Thyroid gland (tissue), 4 donors: Measurements from ENCODE around the gene HEPACAM. TPM values are rescaled to one million over a fixed set of nuclear protein-coding genes. Genes with fewer than 3 reads are reported as not detected.

Experiments
- DNase-seq, 2 donors: peaks; one replicate each; pipeline ENCODE4 v3.0.0-alpha.2; 2019
- H3K27ac ChIP-seq, 3 donors: fragments of 200-600 bp; sonication (generic); 1 replicate in 2 of 3; 2 replicates in 1 of 3; pipeline ENCODE4 v1.5.1; 2016 to 2019; ENCODE audit warnings: mild to moderate bottlenecking in 1 of 3, moderate library complexity in 1 of 3
- H3K27me3 ChIP-seq: fragments of 200-600 bp; sonication (generic); one replicate; pipeline ENCODE4 v1.5.1; 2019
- H3K36me3 ChIP-seq, 2 donors: fragments of 200-600 bp; sonication (generic); one replicate each; pipeline ENCODE4 v1.5.1; 2016 to 2019
- H3K4me1 ChIP-seq, 2 donors: fragments of 200-600 bp; sonication (generic); one replicate each; pipeline ENCODE4 v1.5.1; 2017 to 2019
- H3K4me3 ChIP-seq, 3 donors: fragments of 200-600 bp; sonication (generic); replicated peaks in 1 of 3; 1 replicate in 2 of 3; 2 replicates in 1 of 3; pipeline ENCODE4 v1.5.1; 2016; ENCODE audit warnings: mild to moderate bottlenecking in 1 of 3
- H3K9me3 ChIP-seq: fragments of 200-600 bp; sonication (generic); one replicate; pipeline ENCODE4 v1.5.1; 2017
- CTCF ChIP-seq, 6 experiments: fragments of 200-600 bp in 3 of 6; fragments of 450-650 bp in 3 of 6; sonication (generic) in 3 of 6; IDR thresholded peaks; one replicate each; pipeline ENCODE4 v1.5.1; 2016 to 2019; ENCODE audit warnings: antibody characterized with exemption in 6 of 6, mild to moderate bottlenecking in 2 of 6, inconsistent platforms in 1 of 6, moderate library complexity in 1 of 6
- POLR2A ChIP-seq, 2 donors: fragments of 450-650 bp; IDR thresholded peaks; one replicate each; pipeline ENCODE4 v1.6.1; 2017; ENCODE audit warnings: antibody characterized with exemption in 2 of 2, mild to moderate bottlenecking in 2 of 2, moderate library complexity in 1 of 2
- WGBS, 2 donors: methylation state at CpG; one replicate each; pipeline ENCODE4 v1.1.5; 2017; 5-methylcytosine and 5-hydroxymethylcytosine counted together
- intact Hi-C: fragments of 100-400 bp; cut with DNase I; formaldehyde crosslinking; loops from one replicate; pipeline ENCODE4 v1.15.1; 2023
- total RNA-seq, 4 donors: library from RNA; depleted of rRNA; stranded (reverse); fragments of >200 nt; gene quantifications; one replicate each; pipeline ENCODE4 v1.2.3, GENCODE V29; 2016

The HEPACAM gene
- total RNA-seq, 4 donors from 2014 or later: 0.27 to 1.1 (median 0.45) TPM; not detected in 1

GRCh38 chr11:124896071-124896750, 39.6 kb downstream of the HEPACAM start:
- TF ChIP-seq POLR2A (IDR thresholded peaks at IDR 0.05) (no peak), CTCF (IDR thresholded peaks at IDR 0.05) (no peak)
- DNase-seq: no peak
- peaks cover 0 to 22% of the 10 kb centered on the region in 2 donors for H3K4me1 ChIP-seq
- H3K9me3 ChIP-seq: no peaks in the 10 kb centered on the region
- peak overlapping the region in 1 of 3 donors; percentile 19 for H3K4me3 ChIP-seq
- no peaks in the 10 kb centered on the region for H3K36me3 ChIP-seq
- WGBS, 2 donors: 78 to 81% methylated on average over 16 of the region's 16 CpGs
- intact Hi-C loops: no loop called here
- H3K27ac ChIP-seq: peak overlapping the region; percentile 63 to 80 (median 67)
- H3K27me3 ChIP-seq: no peaks in the 10 kb centered on the region

- Histone ChIP-seq H3K4me1 (peaks cover 0 to 27% of the 10 kb centered on the region in 2 donors), H3K9me3 (no peaks in the 10 kb centered on the region), H3K36me3 (no peaks in the 10 kb centered on the region), H3K4me3 (no peak overlapping the region), H3K27ac (peak overlapping the region in 2 of 3 donors; percentile 67 to 80), H3K27me3 (no peaks in the 10 kb centered on the region)
- TF ChIP-seq CTCF (IDR thresholded peaks at IDR 0.05) (no peak), POLR2A (IDR thresholded peaks at IDR 0.05) (no peak)
- DNase-seq: no peak
- intact Hi-C loops: no loop called here
- 86 to 87% methylated on average over 7 to 20 of the region's 20 CpGs for WGBS, 2 donors
Measured at GRCh38 chr11:124895471-124895971, 40.3 kb downstream of the HEPACAM start.

- peaks cover 0 to 25% of the 10 kb centered on the region in 2 donors for H3K4me1 ChIP-seq
- 73 to 86% methylated on average over 4 of the region's 4 CpGs for WGBS, 2 donors
- H3K4me3 ChIP-seq: no peak overlapping the region
- no peaks in the 10 kb centered on the region for H3K27me3 ChIP-seq
- H3K27ac ChIP-seq: peak overlapping the region in 2 of 3 donors; percentile 67 to 80
- TF ChIP-seq POLR2A (IDR thresholded peaks at IDR 0.05) (no peak), CTCF (IDR thresholded peaks at IDR 0.05) (no peak)
- intact Hi-C loops: no loop called here
- H3K9me3 ChIP-seq: no peaks in the 10 kb centered on the region
- no peak for DNase-seq
- no peaks in the 10 kb centered on the region for H3K36me3 ChIP-seq
Measured at GRCh38 chr11:124894606-124895430, 41.0 kb downstream of the HEPACAM start.

GRCh38 chr11:124893781-124894401, 42.0 kb downstream of the HEPACAM start:
- TF ChIP-seq CTCF (IDR thresholded peaks at IDR 0.05) (no peak), POLR2A (IDR thresholded peaks at IDR 0.05) (no peak)
- 81 to 90% methylated on average over 9 to 14 of the region's 14 CpGs for WGBS, 2 donors
- no peaks in the 10 kb centered on the region for H3K27me3 ChIP-seq
- H3K4me3 ChIP-seq: no peak overlapping the region
- peaks cover 0 to 18% of the 10 kb centered on the region in 2 donors for H3K4me1 ChIP-seq
- peak overlapping the region in 1 of 3 donors; percentile 6 for H3K27ac ChIP-seq
- DNase-seq: no peak
- H3K9me3 ChIP-seq: no peaks in the 10 kb centered on the region
- no peaks in the 10 kb centered on the region for H3K36me3 ChIP-seq
- intact Hi-C loops: no loop called here
